ENCODE results near the gene TRMT10B. TPM values are rescaled to one million over a fixed set of nuclear protein-coding genes. Genes with fewer than 3 reads are reported as not detected.
"Not testable (repeated sequence)": the region's sequence is repeated elsewhere in the genome, so short reads cannot be mapped to it uniquely, and the experiment has no call there.

The TRMT10B gene
- total RNA-seq, 3 donors from 2014 or later: 7.2 to 14.8 (median 10.4) TPM

- no peak for TF ChIP-seq CTCF (IDR thresholded peaks at IDR 0.05)
- Histone ChIP-seq H3K9me3 (no peaks in the 10 kb centered on the region), H3K4me1 (ENCODE audit: low read depth) (no peaks in the 10 kb centered on the region), H3K36me3 (ENCODE audit: low read depth) (no peaks in the 10 kb centered on the region), H3K4me3 (no peak overlapping the region)
- ATAC-seq (no peak), DNase-seq (no peak)
- intact Hi-C loops (cut with DNase I, micrococcal nuclease): no loop called here
These were observed 7.9 kb downstream of the TRMT10B start for GRCh38 chr9:37761511-37761910.

GRCh38 chr9:37765263-37765662, 11.7 kb downstream of the TRMT10B start:
- DNase-seq; H3K9me3 ChIP-seq; H3K4me1 ChIP-seq (ENCODE audit: low read depth); intact Hi-C loops (cut with DNase I, micrococcal nuclease); ATAC-seq; H3K4me3 ChIP-seq; H3K36me3 ChIP-seq (ENCODE audit: low read depth): not testable (repeated sequence)

- ATAC-seq (no peak), DNase-seq (no peak)
- intact Hi-C loops (cut with DNase I, micrococcal nuclease): no loop called here
- Histone ChIP-seq H3K36me3 (ENCODE audit: low read depth) (no peaks in the 10 kb centered on the region), H3K4me1 (ENCODE audit: low read depth) (no peaks in the 10 kb centered on the region), H3K4me3 (no peak overlapping the region), H3K9me3 (no peaks in the 10 kb centered on the region)
- TF ChIP-seq CTCF (IDR thresholded peaks at IDR 0.05): no peak
These were observed 15.7 kb downstream of the TRMT10B start for GRCh38 chr9:37769306-37769705.

- intact Hi-C loops (cut with DNase I, micrococcal nuclease): no loop called here
- no peak for TF ChIP-seq CTCF (IDR thresholded peaks at IDR 0.05)
- DNase-seq: no peak
- no peaks in the 10 kb centered on the region for H3K4me1 ChIP-seq (ENCODE audit: low read depth)
- no peaks in the 10 kb centered on the region for H3K36me3 ChIP-seq (ENCODE audit: low read depth)
- H3K9me3 ChIP-seq: no peaks in the 10 kb centered on the region
- no peak for ATAC-seq
- H3K4me3 ChIP-seq: no peak overlapping the region
These were observed 16.4 kb downstream of the TRMT10B start for GRCh38 chr9:37769995-37770394.

DNA sequence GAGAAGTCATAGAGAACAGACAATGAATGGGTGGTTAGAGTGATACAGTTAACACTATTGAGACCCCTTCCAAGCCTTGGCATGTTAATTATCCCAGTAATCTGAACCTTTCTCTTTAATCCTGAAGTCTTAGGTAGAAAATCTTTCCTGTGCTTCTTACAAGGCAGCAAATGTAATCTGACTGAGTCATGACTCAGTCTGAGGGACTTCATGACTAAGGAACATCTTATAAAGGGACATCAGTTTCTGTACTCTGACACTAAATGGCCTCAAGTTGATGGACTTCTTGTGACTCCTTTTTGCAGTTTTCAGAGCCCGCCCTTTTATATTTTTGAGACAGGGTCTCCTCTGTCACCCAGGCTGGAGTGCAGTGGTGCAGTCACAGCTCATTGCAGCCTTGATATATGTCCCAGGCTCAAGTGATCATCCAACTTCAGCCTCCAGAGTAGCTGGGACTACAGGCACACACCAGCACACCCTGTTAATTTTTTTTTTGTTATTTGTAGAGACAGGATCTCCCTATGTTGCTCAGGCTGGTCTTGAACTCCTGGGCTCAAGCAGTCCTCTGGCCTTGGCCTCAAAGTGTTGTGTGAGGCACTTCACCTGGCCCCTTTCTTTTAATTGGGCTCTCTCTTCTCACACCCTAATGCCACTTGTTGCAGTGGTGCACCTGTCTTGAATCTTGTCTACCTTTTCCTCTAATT, 21.8 kb downstream of the TRMT10B start:
- no peak for TF ChIP-seq CTCF (IDR thresholded peaks at IDR 0.05)
- Histone ChIP-seq H3K36me3 (ENCODE audit: low read depth) (no peaks in the 10 kb centered on the region), H3K4me3 (no peak overlapping the region), H3K4me1 (ENCODE audit: low read depth) (no peaks in the 10 kb centered on the region), H3K9me3 (no peaks in the 10 kb centered on the region)
- intact Hi-C loops (cut with DNase I, micrococcal nuclease): no loop called here
- no peak for ATAC-seq
- no peak for DNase-seq

DNA sequence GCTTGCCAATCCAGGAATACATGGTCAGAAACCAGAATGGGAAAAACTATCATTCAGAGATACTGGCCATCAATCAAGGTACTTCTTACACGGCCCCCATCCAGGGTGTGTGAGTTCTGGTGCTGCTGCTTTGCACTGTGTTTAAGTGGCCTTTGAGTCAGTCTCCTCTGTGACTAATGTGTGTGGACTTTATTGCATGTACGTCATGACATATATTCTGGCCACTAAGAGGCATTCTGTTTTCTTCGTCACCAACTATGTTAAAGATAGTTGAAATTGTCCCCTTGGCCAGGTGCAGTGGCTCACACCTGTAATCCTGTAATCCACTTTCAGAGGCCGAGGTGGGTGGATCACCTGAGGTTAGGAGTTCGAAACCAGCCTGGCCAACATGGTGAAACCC, 22.7 kb downstream of the TRMT10B start:
- no peaks in the 10 kb centered on the region for H3K36me3 ChIP-seq (ENCODE audit: low read depth)
- no peak for ATAC-seq
- no peak for DNase-seq
- H3K4me3 ChIP-seq: no peak overlapping the region
- no peaks in the 10 kb centered on the region for H3K9me3 ChIP-seq
- intact Hi-C loops (cut with DNase I, micrococcal nuclease): no loop called here
- no peak for TF ChIP-seq CTCF (IDR thresholded peaks at IDR 0.05)
- no peaks in the 10 kb centered on the region for H3K4me1 ChIP-seq (ENCODE audit: low read depth)
